ENCODE measurements around the gene FXYD7.

FXYD7 gene

DNA sequence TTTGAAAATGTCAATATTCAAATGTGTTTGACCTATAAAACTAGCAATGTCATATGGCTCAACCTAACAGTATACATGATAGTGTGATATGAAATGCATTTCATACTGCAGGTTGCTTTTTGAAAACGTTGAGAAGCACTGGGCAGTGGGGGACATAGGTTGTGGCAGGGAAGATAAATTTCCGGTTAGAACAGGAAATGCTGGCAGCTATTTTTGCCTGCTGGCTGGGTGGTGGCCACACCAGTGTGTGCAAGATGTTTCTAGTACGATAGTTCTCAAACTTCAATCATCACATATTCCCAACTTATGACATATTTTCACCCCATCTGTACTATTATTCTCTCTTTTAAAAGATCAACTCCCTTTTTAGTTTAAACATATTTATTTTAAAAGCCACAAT lies 28.7 kb downstream of the FXYD7 start:
- no peak for TF ChIP-seq CTCF (IDR thresholded peaks at IDR 0.05; ENCODE audit: extremely low read depth, insufficient read depth, missing control alignments)
- DNase-seq (ENCODE audit: low spot score), result no peak
- in situ Hi-C loops (cut with MboI; ENCODE audit: low pct_unique_long_range_greater_than_20kb, low sequenced_read_pairs, unreplicated experiment), result no loop called here

- DNase-seq (ENCODE audit: low spot score), result no peak
- in situ Hi-C loops (cut with MboI; ENCODE audit: low pct_unique_long_range_greater_than_20kb, low sequenced_read_pairs, unreplicated experiment), result no loop called here
- TF ChIP-seq CTCF (IDR thresholded peaks at IDR 0.05; ENCODE audit: extremely low read depth, insufficient read depth, missing control alignments), result no peak
Observed at GRCh38 chr19:35174226-35174625, 31.2 kb downstream of the FXYD7 start.

- no peak for DNase-seq (ENCODE audit: low spot score)
- in situ Hi-C loops (cut with MboI; ENCODE audit: low pct_unique_long_range_greater_than_20kb, low sequenced_read_pairs, unreplicated experiment), result no loop called here
- no peak for TF ChIP-seq CTCF (IDR thresholded peaks at IDR 0.05; ENCODE audit: extremely low read depth, insufficient read depth, missing control alignments)
Observed at GRCh38 chr19:35176181-35176570, 33.1 kb downstream of the FXYD7 start.

- DNase-seq (ENCODE audit: low spot score), result no peak
- TF ChIP-seq CTCF (IDR thresholded peaks at IDR 0.05; ENCODE audit: extremely low read depth, insufficient read depth, missing control alignments), result no peak
- in situ Hi-C loops (cut with MboI; ENCODE audit: low pct_unique_long_range_greater_than_20kb, low sequenced_read_pairs, unreplicated experiment), result no loop called here
Observed at GRCh38 chr19:35177377-35178274, 34.6 kb downstream of the FXYD7 start.

DNA sequence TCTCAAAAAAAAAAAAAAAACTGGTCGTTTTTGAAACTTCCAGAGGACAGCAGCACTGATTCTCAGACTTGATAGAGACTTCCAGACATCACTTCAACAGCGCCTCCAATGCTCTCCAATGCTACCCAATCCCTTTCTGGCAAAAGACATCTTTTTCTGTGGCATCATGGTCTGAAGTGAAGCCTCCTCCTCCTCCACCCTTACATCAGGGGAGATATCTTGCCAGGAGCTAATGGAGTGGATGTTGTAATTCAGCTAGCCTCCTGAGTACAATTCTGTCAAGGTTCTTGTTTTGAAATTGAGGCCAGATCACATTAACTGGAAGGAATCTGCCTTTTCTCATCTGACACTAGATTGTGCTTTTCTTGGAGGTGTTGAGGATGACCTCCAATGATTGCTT lies 35.6 kb downstream of the FXYD7 start:
- TF ChIP-seq CTCF (IDR thresholded peaks at IDR 0.05; ENCODE audit: extremely low read depth, insufficient read depth, missing control alignments), result no peak
- in situ Hi-C loops (cut with MboI; ENCODE audit: low pct_unique_long_range_greater_than_20kb, low sequenced_read_pairs, unreplicated experiment), result no loop called here
- DNase-seq (ENCODE audit: low spot score), result no peak

DNA sequence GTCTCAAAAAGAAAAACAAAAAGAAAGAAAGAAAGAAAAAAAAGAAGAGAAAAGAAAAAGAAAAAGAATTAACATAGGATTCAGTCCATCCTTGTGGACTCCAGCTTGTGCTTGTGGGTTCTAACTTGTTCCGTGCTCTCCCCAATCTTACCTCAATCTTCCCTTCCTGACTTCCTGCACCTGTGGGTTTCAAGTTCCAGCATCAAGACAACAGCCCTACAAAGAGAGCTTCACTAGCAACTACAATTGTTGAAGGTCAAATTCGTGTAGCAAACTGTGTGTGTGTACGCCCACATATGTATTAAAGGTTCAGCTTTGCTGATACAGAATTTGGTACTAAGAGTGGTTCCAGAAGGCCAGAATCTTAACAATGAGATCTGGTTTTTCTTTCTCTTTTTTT lies 36.8 kb downstream of the FXYD7 start:
- in situ Hi-C loops (cut with MboI; ENCODE audit: low pct_unique_long_range_greater_than_20kb, low sequenced_read_pairs, unreplicated experiment), result no loop called here
- DNase-seq (ENCODE audit: low spot score), result no peak
- no peak for TF ChIP-seq CTCF (IDR thresholded peaks at IDR 0.05; ENCODE audit: extremely low read depth, insufficient read depth, missing control alignments)

Data from GM13977 (cell line).